Neutrophil (primary cell): ENCODE measurements around the gene EIF4EBP2.

Experiments used
- H3K27ac ChIP-seq: fragments of 200-600 bp; sonication (generic); 2 replicates; pipeline ENCODE4 v1.5.1; 2016; ENCODE audit warnings: mild to moderate bottlenecking, moderate library complexity
- H3K27me3 ChIP-seq: fragments of 200-600 bp; sonication (generic); 2 replicates; pipeline ENCODE4 v1.6.0; 2016; ENCODE audit warnings: mild to moderate bottlenecking
- H3K36me3 ChIP-seq: fragments of 200-600 bp; sonication (generic); 2 replicates; pipeline ENCODE4 v1.5.1; 2017
- H3K4me1 ChIP-seq, 2 experiments: fragments of 200-600 bp in 1 of 2; sonication (generic) in 1 of 2; 1 replicate in 1 of 2; 2 replicates in 1 of 2; pipeline versions ENCODE4 v1.5.1 to v1.6.1; 2013 to 2016; ENCODE audit warnings: low read depth in 1 of 2, low read length in 1 of 2, mild to moderate bottlenecking in 1 of 2, moderate library complexity in 1 of 2; ENCODE audit not compliant: control insufficient read depth in 1 of 2, insufficient read depth in 1 of 2
- H3K4me3 ChIP-seq, 2 experiments: fragments of 200-600 bp in 1 of 2; sonication (generic) in 1 of 2; 1 replicate in 1 of 2; 2 replicates in 1 of 2; pipeline ENCODE4 v1.5.1; 2013 to 2016; ENCODE audit warnings: low read depth in 1 of 2, low read length in 1 of 2, mild to moderate bottlenecking in 1 of 2, moderate library complexity in 1 of 2
- H3K9me3 ChIP-seq: fragments of 200-600 bp; sonication (generic); 2 replicates; pipeline ENCODE4 v1.5.1; 2016
- CTCF ChIP-seq: fragments of 200-600 bp; sonication (generic); IDR thresholded peaks from 2 replicates; pipeline ENCODE4 v1.5.1; 2016; ENCODE audit warnings: antibody characterized with exemption

The EIF4EBP2 gene

GRCh38 chr10:70435241-70436085, 31.5 kb downstream of the EIF4EBP2 start:
- Histone ChIP-seq H3K4me3 (no peak overlapping the region), H3K36me3 (peaks cover 52% of the 10 kb centered on the region), H3K9me3 (no peaks in the 10 kb centered on the region), H3K4me1 (peaks cover 0 to under 1% of the 10 kb centered on the region in 2 experiments), H3K27ac (no peak overlapping the region), H3K27me3 (peaks cover 38% of the 10 kb centered on the region)
- no peak for TF ChIP-seq CTCF

GRCh38 chr10:70437721-70438120, 33.8 kb downstream of the EIF4EBP2 start:
- peaks cover 3 to 6% of the 10 kb centered on the region in 2 experiments for H3K4me1 ChIP-seq
- no peak for TF ChIP-seq CTCF
- H3K27ac ChIP-seq, result no peak overlapping the region
- H3K4me3 ChIP-seq, result no peak overlapping the region
- H3K27me3 ChIP-seq, result peaks cover 61% of the 10 kb centered on the region
- no peaks in the 10 kb centered on the region for H3K9me3 ChIP-seq
- H3K36me3 ChIP-seq, result peaks cover 32% of the 10 kb centered on the region

- Histone ChIP-seq H3K27me3 (peaks cover 83% of the 10 kb centered on the region), H3K4me1 (peaks cover 3 to 6% of the 10 kb centered on the region in 2 experiments), H3K9me3 (no peaks in the 10 kb centered on the region), H3K27ac (no peak overlapping the region), H3K36me3 (peaks cover 7% of the 10 kb centered on the region), H3K4me3 (no peak overlapping the region)
- TF ChIP-seq CTCF, result no peak
Measured at GRCh38 chr10:70440296-70441160, 36.6 kb downstream of the EIF4EBP2 start.

- Histone ChIP-seq H3K9me3 (no peaks in the 10 kb centered on the region), H3K36me3 (no peaks in the 10 kb centered on the region), H3K27me3 (peaks cover 83% of the 10 kb centered on the region), H3K4me1 (peaks cover 3 to 6% of the 10 kb centered on the region in 2 experiments), H3K4me3 (no peak within 1 kb of the TSS), H3K27ac (no peak within 1 kb of the TSS)
- no peak for TF ChIP-seq CTCF
Measured at GRCh38 chr10:70441161-70441894, 37.4 kb downstream of the EIF4EBP2 start, which contains the start of gene NODAL. Gene NODAL (minus strand): TSS chr10:70441681. CDS start chr10:70441667, 14 bp downstream.

- peaks cover 3 to 6% of the 10 kb centered on the region in 2 experiments for H3K4me1 ChIP-seq
- H3K27me3 ChIP-seq, result peaks cover 80% of the 10 kb centered on the region
- H3K27ac ChIP-seq, result no peak overlapping the region
Measured at GRCh38 chr10:70441895-70442309, 38.0 kb downstream of the EIF4EBP2 start.

More at GRCh38 chr10:70441895-70442309, 38.0 kb downstream of the EIF4EBP2 start:
- no peak for TF ChIP-seq CTCF
- H3K4me3 ChIP-seq, result no peak overlapping the region
- H3K36me3 ChIP-seq, result no peaks in the 10 kb centered on the region
- H3K9me3 ChIP-seq, result no peaks in the 10 kb centered on the region
